Activated naive CD4-positive, alpha-beta T cell (primary cell): ENCODE results near the gene TRAPPC6A.
A peak's percentile ranks its signal among the peaks of the same experiment; 100 is the strongest.

Experiments used
- DNase-seq, 4 experiments: peaks; one replicate each; lab custom pipeline; 2025; lab: John Stamatoyannopoulos, UW

TRAPPC6A gene

DNA sequence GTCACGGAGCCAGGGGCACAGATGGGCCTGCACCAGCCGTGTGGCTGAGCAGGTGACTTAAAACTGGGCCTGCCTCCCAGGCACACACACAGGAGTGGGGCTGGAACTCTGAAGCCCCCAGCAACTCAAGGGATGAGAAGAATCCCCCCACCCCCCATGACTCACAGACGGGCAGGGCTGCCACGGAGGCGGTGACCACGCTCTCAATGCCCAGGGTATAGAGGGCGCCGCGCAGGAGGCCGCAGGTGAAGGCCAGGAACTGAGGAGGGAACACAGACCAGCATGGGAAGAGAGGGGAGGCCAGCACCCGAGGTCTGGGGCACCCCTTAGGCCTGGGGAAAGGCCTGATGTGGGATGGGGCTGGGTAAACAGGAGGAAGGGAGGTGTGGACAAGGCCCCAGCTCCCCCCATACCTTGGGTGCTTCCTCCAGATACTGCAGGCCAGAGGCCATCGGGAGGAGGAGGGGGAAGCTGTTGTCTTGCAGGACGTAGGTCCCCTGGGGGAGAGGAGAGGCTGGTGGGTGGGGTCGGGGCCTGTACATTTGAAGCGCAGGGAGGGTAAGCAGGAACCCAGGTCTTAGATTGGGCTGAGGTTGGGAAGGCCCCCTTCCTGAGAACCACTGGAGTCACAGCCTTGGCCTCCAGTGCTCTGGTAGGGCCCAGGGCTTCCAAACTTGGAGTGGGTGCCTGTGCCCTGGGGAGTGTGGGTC, 14.1 kb downstream of the TRAPPC6A start:
- no peak for DNase-seq

DNA sequence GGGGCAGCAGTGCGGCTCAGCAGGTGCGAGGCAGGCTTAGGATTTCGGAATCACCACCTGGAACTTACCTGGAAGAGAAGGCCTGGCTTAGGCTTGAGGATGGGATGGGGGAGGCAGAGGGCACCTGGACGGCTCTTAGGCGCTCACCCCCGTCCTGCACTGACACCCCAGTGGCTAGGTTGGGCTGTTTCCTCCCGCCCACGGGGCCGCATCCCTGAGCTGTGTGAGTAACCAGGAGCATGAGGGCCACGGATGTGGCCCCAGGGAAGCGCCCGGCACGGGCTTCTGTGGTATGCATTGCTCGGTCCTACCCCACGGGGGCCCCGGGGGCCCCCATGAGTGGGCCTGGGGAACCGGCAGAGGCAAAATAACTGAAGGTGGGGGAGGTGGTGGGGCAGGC, 14.9 kb downstream of the TRAPPC6A start:
- DNase-seq: no peak

GRCh38 chr19:45162608-45163143, 15.4 kb downstream of the TRAPPC6A start:
- no peak for DNase-seq

DNA sequence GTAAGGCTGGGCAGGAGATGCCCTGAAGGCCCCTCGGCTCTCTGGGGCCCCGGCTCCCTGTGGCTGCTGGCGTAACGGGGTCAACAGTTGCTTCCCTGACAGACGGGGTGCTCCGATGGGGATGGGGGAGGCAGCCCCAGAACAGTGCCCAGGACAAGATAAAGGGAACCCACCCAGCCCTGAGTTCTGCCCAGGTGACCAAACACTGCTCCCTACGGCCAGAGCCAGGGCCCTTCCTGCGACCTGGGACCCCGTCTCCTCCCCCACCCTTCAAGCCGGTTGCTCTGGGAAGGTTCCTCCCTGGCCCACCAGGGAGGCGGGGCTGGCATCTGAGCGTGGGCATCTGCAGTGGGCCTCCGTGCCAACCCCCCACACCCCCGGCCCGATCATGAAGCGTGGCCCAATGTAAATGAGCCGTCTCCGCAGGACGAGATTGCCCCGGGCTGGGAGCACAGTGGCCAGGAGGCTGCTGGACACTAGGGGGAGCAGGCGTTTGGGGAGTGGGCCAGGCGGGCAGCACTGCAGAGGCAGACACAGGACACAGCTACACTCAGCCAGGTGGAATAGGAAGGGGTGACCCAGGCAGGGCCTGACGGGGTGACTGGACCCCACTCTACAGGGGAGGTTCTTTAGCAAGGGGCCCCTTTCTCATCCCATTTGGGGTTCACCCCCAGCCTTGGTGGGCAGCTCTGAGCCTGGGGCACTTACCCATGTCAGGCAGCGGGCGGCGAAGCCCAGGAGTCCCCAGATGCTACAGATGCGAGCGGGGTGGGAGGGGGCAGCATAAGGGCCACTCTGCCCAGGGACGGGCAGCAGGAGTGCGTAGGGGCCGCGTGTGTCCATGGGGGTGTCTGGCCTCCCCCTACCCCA, 16.1 kb downstream of the TRAPPC6A start:
- no peak for DNase-seq

DNA sequence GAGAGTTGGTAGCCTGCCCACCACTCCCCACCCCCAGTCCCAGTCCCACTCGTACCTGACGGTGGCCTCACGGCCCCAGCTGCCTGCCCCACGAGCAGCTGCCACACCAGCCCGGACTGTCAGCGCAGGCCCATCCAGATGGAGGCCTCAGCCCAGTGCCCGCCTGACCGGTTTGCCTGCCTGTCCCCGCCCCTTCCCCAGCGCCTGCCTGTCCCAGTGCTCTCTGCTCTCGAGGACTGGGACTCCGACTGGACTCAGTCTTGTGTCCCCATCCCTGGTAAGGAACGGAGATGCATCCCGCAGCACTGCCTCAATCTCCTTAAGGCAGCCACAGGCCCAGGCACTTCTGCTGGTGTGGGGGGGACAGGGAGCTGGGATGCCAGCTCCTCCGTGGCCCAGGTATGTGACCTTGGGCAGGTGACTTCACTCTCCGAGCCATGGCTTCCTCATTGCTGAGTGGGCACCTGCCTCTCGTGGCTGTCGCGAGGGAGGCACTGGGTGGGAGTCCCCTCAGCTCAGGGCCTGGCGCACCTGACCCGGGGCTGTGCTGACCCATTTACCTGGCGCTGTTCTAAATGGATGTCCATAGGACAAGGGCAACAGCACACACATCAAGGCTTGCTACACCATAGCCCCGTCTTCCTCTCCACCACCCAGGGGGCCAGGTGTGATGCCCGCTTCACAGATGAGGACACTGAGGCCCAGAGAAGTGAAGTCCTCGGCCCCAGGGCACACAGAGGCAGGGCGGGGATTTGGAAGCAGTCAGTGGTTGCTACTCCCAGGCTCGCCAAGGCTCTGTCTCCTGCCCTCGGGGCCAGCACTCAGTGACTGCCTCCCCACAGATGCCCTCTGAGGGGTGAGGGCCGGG, 16.9 kb downstream of the TRAPPC6A start, which contains the start of gene NKPD1:
Gene NKPD1 (minus strand): TSS at position 113 of the 868 bp plus-strand sequence. CDS start 832 bp downstream, outside the sequence.
- no peak for DNase-seq

- no peak for DNase-seq
Measured at GRCh38 chr19:45159971-45160324, 18.1 kb downstream of the TRAPPC6A start.

DNA sequence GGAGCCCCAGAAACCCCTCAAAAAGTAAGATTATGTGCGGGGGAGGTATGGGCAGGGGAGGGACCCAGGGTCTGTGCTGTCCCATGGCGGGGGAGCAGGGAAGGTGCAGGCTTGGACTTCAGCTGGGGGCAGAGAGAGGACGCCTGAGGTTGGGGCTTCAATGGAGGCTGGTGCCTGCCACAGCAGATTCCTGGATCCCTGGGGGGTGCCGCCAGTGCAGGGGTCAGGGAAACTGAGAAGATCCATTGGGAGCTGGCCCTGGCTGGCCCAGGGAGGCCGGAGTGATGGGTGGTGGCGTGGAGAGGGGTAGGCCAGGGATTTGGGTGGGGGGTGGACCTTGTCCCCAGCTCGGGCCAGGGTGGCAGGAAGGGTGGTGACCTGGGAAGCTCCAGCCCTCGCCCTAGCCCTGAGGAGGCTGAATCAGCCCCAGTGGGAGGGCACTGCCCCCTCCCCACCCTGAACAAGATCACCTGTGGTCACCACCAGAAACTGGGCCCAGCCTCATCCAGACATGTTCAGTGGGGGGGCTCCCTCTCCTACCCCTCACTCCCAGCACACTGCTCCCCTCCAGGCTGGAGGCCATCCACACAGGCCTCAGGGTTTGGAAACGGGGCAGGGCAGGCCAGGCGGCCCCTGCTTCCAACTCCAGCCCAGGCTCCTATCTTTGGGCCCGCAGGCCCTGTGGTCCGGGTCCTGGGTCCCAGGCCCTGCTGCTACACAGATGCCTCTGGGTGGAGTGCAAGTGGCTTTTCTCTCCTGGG, 18.6 kb downstream of the TRAPPC6A start:
- no peak for DNase-seq

- no peak for DNase-seq
Measured at GRCh38 chr19:45158503-45159209, 19.4 kb downstream of the TRAPPC6A start.

DNA sequence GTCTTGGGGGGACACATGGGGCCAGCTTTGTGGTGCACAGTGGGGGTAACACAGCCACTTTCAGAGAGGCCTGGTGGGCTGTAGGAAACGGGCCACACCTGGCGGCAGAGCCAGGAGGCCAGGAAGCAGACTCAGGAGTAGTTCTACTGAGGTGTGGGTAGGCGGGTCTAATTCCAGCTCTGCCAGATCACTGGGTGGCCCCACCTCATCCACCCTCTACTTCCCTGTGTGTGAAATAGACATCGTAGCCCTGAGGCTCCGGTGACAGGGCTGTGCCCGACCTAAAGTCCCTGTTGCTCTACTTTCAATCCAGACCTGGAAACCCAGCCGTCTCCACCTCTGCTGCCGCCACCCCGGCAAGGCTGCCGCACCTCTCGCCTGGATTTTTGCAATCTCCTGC, 21.3 kb downstream of the TRAPPC6A start:
- no peak for DNase-seq

- no peak for DNase-seq
Measured at GRCh38 chr19:45156011-45156630, 21.9 kb downstream of the TRAPPC6A start.

DNA sequence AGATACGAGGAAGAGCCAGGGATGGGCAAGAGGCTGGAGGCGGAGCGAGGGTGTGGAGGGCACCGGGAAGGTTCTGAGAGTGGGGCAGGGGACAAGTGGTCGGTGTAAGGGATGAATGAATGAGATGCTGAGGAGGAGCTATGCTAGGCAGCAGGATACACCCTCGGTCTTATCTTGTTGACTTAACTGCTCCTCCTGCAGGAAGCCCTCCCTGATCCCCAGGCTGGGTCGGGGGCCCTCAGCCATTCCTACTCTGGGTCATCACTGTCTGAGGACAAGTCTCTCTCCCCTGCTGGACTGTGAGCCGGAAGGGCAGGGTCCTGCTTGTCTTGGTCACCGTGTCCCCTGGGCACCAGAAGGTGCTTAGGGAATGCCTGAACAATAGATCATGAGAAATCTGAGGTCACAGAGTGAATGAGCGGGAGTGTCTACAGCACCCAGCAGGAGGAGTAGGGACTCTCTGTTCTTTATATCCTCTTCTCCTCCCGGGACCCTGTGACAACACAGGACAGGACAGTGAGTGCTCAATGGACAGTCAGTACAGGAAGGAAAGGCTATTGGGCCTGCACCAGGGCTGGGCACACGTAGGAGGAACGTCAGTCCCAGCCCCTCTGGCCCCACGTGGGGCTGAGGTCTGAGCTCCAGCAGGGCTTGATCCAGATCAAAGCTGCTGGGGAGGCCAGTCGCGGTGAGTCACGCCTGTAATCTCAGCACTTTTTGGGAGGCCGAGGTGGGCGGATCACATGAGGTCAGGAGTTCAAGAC, 23.8 kb downstream of the TRAPPC6A start:
- DNase-seq: no peak

DNA sequence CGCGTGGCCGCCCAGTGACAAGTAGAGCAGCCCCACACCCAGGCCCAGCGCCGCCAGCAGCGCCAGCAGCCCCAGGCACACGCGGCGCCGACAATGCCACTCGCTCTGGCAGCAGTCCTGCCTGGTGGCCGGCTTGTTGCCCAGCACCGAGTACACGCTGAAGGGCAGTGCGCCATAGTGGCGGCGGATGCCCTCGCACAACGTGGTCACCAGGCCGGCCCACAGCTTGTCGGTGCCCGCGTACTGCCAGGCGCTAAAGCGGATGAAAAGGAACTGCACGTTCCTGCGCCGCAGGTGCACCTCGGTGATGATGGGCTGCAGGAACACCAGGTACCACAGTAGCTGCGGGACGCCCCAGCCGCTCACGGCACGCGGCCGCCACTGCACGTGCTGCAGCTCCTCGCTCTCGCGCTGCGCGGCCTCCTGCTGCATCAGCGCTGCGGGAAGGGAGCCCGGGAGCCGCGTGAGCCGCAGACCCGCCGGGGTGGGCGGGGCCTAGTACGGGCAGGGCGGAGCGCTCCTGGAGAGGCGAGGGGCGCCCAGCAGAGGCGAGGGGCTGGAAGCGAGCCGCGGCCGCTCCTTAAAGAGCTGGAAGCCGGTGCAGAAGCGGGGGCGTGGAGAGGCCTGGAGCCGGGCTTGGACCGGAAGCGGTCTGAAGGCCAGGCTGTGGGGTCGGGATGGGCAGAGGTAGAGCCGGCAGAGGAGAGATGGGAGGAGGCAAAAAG, 24.5 kb downstream of the TRAPPC6A start:
- DNase-seq: peak in 1 of 4 experiments; percentile 22

DNA sequence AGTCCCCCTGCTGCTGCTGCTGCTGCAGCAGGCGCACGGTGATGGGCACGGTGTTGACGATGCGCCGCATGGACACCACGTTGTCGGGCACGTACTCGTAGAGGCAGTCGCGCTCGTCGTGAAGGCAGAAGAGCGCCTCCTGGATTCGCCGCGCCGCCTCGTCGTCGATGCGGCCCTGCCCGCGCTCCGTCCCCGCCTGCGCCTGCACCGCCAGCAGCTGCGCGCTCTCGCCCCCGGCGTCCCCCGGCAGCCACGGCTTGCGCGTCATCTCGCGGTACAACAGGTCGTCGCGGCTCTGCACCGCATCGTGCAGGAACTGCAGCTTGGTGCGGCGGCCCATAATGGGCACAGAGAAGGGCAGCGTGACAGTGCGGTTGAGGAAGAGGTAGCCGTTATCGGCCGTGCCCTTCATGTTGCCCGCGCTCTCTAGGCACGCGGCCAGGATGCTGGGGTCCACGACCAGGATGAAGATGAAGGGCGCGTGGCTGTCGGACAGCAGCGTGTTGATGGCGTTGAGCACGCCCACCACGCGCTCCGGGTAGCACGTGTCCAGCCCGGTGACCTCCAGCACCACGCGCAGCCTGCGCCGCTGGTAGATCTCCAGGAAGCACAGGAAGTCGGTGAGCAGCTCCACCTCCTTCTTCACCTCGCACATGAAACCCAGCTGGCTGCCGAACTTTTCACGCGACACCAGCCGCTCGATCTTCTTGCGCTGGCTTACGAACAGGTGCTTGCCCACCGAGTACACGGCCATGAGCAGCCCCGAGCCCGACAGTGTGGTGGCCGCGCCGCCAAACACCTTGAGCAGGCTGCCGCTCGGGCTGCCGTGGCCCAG, 25.3 kb downstream of the TRAPPC6A start:
- DNase-seq: peak in 3 of 4 experiments; percentile 11 to 30 (median 12)

- DNase-seq: no peak
Measured at GRCh38 chr19:45151821-45152503, 26.1 kb downstream of the TRAPPC6A start.

DNA sequence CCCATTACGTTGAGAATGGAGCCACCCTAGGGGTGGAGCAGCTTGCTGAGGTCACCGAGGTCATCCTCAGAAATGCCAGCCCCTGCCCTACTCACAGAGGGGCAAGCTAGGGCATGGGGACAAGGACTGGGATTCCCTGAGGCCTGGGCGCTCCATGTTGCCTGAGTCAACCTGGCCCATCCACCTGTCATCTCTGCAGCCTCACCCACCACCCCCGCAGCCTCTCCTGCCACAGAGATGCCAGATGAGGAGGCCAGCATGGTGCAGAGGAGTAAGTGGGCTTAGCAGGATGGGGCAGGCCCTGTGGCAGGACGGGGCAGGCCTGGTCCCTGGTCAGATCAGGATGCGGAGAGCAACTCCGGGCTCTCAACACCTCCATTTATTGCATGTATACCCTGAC, 26.7 kb downstream of the TRAPPC6A start:
- DNase-seq: no peak

GRCh38 chr19:45150751-45151281, 27.2 kb downstream of the TRAPPC6A start:
- no peak for DNase-seq

DNA sequence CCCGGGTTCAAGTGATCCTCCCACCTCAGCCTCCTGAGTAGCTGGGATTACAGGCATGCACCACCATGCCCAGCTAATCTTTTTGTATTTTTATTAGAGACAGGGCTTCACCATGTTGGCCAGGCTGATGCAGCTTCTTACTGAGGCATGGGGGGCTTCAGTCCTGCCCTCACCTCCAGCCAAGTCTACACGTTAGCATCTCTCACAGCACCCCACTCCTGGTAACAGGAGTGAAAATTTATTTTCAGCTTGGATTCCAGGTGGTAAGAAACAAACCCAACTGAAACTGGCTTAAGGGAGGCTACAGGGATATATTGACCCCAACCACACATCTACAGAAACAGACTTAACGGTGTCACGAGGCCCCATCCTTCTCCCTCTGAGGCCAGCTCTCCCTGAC, 27.9 kb downstream of the TRAPPC6A start:
- DNase-seq: no peak
